M059J (cell line): Measurements from ENCODE around the gene ABCG2. TPM values are rescaled to one million over a fixed set of nuclear protein-coding genes. Genes with fewer than 3 reads are reported as not detected.
A peak's percentile ranks its signal among the peaks of the same experiment; 100 is the strongest.

Experiments
- DNase-seq: peaks from one replicate; pipeline ENCODE4 v3.0.0-alpha.2; 2012; ENCODE audit warnings: low read depth
- total RNA-seq: library from RNA; depleted of rRNA; stranded (reverse); fragments of >200 nt; shearing (Covaris generic); gene quantifications from 2 replicates; pipeline ENCODE4 v1.2.3, GENCODE V29; 2014; rRNA removed

ABCG2 gene
- total RNA-seq, result 11.9 and 14.7 TPM in 2 replicates

- DNase-seq, result peak; percentile 34
Observed at GRCh38 chr4:88158489-88159228, at the start of gene ABCG2. TSS of gene ABCG2 (minus strand) at chr4:88158639. CDS start at chr4:88139995, 18,644 bp downstream.

- DNase-seq, result no peak
Observed at GRCh38 chr4:88208156-88208555, 49.7 kb upstream of the ABCG2 start.

DNA sequence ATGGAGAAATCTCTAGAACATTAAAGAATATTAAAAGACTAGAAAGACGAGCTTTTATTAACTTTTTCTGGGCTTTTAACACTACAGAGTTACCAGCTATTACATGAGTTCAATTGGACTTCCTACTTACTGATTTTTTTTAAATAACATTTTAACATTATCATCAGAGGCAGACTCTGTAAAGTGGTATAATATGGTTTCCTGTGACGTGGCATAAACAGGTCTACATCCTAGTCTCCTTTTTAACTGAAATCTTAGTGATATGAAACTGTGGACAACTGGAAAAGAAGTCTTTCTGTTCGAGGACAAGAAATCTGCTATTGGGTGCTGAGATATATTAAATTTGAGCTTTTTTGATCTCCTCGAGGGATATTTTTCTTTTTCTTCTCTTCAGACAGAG, 48.7 kb upstream of the ABCG2 start:
- DNase-seq, result no peak

DNA sequence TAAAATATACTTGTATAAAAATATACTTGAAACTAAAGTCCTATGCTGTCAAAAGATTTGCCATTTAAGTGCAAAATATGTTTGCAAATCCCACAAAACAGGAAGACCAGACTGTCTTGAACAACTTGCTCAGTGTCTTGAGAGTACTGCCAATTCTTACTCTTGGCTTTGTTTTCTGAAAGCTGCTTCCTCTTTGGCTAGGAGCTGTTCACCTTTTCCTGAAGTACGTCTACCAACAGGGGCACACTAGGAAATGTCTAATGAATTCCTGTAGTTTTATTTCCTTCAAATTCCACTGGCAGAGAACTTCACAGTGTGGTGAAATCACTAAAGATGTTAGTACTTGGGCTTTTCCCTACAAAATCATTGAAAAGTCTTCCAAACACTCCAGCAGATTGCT, 46.4 kb upstream of the ABCG2 start:
- no peak for DNase-seq

DNA sequence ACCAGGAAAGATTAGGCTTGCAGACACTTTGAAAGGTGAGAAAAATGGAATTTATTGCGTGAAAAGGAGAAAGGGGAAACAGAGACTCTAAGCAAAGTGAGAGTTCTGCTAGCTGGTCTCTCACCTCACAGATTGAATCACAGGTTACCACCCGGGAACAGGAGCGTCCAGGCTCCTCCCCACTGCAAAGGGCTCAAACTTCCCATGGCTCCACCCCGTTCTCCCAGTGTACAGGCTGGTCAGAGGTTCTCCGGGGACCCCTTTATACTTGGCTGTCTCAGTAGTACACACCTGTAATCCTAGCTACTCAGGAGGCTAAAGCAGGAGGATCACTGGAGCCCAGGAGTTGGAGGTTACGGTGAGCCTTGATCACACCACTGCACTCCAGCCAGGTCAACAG, 44.0 kb upstream of the ABCG2 start:
- no peak for DNase-seq

- no peak for DNase-seq
Observed at GRCh38 chr4:88200186-88200585, 41.7 kb upstream of the ABCG2 start.

DNA sequence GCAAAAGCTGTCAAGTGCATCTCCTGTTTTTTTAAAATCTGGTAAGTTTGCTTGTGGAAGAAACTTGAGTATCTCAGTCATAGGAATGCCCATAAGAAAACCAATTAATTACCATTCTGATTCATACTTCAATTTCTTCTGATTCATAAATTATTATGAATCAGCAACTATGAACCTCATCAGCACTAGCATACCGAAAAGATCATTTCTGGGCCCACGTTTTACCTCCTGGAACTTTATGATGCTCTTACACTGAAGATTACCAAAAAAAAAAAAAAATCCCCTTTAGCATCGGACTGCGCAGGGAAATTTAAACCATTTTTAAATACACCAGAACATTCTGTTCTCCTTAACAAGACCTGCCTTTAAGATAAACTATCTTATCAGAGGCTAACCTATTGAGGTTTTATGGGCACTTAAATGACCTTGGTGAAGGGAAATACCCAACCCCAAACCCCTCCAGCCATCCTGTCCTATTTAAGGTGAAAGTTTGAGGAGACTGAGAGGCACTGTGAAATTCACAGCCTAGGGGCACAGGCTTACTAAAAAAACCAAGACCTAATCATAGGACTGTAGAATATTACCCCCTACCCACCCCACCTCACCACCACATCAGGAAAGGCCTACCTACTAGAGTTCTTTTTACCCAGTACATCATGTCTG, 38.2 kb upstream of the ABCG2 start:
- DNase-seq, result no peak

GRCh38 chr4:88196013-88196365, 37.5 kb upstream of the ABCG2 start:
- DNase-seq, result no peak

- DNase-seq, result no peak
Observed at GRCh38 chr4:88195328-88196012, 37.0 kb upstream of the ABCG2 start.

- no peak for DNase-seq
Observed at GRCh38 chr4:88191404-88191803, 33.0 kb upstream of the ABCG2 start.

DNA sequence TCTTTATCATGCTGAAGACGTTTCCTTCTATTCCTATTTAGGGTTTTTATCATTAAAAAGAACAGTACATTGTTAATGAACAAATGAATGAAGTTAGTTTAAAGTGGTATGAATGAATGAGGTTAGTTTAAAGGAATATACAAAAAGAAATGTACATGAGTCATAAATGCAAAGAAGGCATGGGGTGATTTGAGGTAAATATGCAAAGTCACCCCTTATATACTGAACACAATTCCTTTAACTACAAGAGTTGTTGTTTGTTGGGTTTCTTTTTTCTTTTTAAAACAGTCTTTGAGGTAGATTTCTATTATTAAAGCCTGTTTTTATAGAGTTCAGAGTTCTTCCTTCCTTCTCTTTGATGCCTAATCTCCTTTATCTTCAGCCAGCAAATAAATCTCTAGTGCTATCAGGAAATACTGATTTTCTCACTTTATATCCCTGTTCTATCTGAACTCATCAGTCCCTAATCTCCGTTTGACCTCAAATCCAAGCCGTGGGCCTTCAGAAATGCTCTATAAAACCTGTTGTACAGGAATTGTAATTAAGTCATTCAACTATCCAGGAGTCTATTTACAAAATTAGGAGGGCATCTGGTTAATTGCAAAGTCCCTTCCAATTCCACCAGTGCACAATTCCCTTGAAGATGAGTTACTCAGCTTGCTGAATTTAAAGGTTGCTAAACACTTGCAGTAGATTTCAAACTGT, 31.6 kb upstream of the ABCG2 start:
- DNase-seq, result no peak

DNA sequence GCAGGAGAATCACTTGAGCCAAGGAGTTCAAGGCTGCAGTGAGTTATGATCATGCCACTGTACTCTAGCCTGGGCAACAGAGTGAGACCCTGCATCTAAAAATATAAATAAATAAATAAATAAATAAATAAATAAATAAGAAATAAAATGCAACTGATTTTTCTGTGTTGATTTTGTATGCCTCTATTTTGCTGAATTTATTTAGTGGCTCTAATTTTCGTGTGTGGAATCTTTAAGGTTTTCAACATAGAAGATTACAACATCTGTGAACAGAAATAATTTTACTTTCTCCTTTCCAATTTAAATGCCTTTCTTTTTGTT, 30.9 kb upstream of the ABCG2 start:
- DNase-seq, result no peak

GRCh38 chr4:88188738-88189417, 30.4 kb upstream of the ABCG2 start:
- DNase-seq, result no peak

DNA sequence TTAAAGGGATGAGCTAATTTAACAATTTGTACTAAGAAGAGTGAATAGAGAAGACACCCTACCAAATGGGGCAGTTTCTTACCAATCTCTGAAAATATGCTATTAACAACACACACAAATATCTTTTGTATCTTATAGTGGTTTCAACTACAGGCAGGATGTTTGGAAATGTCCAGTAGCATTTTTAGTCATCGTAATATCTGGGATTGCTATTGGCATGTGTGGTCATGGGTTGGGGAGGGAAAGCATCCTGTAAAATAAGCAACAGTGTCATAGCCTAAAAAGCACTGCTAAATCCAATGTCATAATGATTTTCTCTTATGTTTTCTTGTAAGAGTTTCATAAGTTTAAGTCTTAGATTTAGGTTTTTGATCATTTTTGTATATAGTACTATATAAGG, 29.3 kb upstream of the ABCG2 start:
- DNase-seq, result no peak

GRCh38 chr4:88185906-88186305, 27.5 kb upstream of the ABCG2 start:
- DNase-seq, result no peak

DNA sequence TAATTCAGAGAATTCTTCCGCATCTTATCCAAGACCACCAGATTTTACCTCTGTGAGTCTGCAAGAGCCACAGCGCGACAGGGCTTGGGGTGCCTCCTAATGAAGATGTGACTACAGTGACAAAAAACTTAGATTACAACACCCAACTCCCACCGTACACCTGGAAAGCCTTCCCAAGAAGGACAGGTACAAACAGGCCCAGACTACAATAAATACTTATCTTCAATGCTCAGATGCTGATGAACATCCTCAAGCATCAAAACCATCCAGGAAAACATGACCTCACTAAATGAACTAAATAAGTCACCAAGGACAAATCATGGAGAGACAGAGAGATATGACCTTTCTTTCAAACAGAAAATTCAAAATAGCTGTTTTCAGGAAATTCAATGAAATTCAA, 20.8 kb upstream of the ABCG2 start:
- no peak for DNase-seq

- DNase-seq, result no peak
Observed at GRCh38 chr4:88178626-88179231, 20.3 kb upstream of the ABCG2 start.

DNA sequence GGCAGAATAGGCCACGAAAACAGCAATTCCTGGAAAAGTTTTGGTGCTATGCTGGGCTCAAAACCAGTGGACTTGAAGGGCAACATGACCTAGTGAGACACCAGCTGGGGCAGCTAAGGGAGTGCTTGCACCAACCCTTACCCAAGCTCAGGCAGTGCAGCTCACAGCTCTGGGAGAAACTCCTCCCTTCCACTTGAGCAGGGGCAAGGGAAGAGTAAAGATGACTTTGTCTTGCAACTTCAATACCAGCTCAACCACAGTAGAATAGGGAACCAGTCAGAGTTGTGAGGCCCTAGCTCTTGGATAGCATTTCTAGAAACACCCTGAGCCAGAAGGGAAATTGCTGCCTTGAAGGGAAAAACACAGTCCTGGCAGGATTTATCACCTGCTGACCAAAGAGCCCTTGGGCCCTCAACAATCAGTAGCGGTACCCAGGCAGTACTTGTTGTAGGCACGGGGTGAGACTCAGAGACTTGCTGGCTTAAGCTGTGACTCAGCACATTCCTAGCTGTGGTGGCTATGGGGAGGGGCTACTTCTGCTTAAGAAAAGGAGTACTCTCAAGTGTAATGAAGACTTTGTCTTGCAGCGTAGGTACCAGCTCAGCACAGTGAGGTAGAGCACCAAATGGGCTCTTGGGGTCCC, 19.7 kb upstream of the ABCG2 start:
- peak; percentile 95 for DNase-seq

DNA sequence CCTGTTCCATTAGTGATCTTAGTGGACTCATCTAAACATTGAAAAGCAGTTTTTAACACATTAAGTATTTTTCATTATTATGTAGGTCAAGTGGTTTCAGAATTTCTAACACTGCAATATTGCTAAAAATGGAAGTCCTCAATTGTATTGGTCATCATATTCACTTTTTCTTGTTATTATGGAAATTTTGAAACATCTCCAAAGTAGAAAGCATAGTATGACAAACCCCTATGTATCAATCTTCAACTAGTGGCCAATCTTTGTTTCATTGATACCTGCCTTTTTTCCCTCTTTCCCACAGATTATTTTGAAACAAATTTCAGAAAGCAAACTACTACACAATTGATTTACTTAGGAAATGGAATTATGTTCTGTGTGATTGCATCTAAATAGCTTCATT, 14.5 kb upstream of the ABCG2 start:
- no peak for DNase-seq

DNA sequence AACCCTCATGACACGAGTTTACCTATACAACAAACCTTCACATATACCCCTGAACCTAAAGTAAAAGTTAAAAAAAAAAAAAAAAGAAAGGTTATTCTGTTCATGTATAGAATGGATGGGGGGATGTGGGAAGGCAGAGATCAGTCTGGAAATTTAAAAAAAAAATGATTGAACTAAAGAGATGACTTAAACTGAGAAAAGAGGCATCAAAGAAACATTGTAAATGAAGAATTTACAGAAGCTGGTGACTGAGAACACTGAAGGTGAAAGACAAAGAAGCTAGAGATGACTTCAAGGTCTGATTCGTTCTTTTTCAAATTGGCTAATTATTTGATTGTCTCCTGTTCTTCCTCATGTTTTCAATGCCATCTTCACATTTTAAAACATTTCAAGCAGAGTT, 12.8 kb upstream of the ABCG2 start:
- no peak for DNase-seq

DNA sequence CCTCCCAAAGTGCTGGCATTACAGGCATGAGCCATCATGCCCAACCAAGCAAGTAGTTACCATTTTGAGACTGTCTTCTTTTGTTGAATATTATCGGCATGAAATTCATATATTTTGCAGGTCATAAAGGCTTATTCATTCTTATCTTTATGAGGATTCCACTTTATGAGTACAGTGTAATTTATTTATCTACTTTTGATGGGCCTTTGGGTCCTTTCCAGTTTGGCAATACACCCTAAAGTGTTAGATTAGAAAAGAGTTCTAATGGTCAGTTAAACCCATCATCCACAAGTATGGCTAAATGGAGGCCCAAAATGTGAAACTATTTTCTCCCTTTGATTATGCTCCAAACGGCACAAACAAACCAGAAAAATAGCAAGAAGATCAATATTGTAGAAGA, 10.9 kb upstream of the ABCG2 start:
- DNase-seq, result no peak
